Measurements from ENCODE around the gene RNF207.

GRCh38 chr1:6197746-6198427, 8.0 kb upstream of the RNF207 start:
- TF ChIP-seq CTCF (IDR thresholded peaks at IDR 0.05) (no peak), POLR2A (IDR thresholded peaks at IDR 0.05) (no peak)
